NOMO-1 (cell line): ENCODE measurements around the gene THAP8.

Experiments used
- DNase-seq, 2 experiments: peaks; one replicate each; lab custom pipeline; 2025; ENCODE audit not compliant: unreplicated experiment in 2 of 2; lab: John Stamatoyannopoulos, UW

THAP8 gene

GRCh38 chr19:35995048-35995993 lies 58.8 kb downstream of the THAP8 start, which contains the start of gene SDHAF1:
SDHAF1 (plus strand) TSS chr19:35995188; CDS start chr19:35995275, 87 bp downstream.
- DNase-seq = peak; percentile 95 to 98

DNA sequence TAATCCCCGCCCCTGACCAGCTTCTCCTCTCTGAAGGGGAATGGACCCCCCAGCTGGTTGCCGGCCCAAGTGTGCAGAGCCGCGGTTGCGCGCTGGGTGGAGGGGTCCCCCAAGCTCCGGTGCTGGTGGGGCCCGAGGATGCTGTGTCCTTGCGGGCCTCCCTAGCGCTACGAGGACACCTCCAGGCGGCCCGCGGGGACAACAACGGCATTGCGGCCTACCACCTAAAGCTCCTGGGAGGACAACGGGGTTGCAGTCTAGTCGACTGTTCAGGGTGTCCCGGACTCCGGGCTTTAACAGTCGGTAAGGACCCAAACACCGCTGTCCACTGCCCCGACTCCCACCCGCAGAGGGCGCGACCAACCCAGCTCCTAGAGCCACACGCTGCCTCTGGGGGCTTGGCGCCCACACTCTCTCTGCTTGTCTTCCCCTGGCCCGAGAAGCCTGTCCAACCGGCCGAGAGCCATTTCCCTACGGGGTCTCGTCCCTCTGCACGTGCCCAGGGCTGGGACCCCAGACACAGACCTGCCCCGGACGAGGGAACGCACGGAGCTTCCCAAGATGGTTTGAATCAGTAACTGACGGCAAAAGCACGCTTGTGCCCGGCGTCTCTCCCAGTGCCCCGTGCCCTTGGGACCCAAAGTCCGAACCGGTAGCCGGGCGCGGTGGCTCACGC lies 60.0 kb downstream of the THAP8 start:
- no peak for DNase-seq

DNA sequence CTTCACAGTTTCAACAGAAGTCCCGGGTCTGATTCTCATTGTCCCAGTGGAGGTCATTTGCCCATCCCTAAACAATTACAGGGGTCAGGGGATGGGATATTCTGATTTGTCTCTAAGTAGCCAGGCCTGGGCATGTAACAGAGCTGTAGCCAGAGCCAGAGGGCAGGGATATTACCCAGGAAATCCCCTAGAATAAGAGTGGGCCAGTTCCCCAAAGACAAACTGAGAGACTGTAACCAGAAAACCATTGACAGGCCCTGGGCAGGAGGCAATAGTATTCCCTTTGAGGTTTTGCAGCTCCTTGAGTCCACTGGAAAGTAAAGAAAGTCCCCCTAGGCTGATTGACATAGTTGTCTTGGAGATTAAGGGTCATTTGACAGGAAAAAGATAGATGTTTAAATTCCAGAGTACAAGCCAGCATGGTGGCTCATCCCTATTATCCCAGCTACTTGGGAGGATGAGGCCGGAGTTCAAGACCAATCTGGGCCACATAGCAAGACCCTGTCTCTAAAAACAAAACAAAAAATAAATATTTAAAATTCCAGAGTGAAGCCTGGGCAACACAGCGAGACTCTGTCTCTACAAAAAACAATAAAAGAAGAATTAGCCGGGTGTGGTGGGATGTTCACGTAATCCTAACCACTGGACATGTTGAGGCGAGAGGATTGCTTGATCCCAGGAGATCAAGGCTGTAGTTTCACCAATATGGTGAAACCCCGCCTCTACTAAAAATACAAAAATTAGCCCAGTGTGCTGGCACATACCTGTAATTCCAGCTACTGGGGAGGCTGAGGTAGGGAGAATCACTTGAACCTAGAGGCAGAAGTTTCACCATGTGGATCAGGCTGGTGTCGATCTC lies 60.9 kb downstream of the THAP8 start:
- DNase-seq = no peak

DNA sequence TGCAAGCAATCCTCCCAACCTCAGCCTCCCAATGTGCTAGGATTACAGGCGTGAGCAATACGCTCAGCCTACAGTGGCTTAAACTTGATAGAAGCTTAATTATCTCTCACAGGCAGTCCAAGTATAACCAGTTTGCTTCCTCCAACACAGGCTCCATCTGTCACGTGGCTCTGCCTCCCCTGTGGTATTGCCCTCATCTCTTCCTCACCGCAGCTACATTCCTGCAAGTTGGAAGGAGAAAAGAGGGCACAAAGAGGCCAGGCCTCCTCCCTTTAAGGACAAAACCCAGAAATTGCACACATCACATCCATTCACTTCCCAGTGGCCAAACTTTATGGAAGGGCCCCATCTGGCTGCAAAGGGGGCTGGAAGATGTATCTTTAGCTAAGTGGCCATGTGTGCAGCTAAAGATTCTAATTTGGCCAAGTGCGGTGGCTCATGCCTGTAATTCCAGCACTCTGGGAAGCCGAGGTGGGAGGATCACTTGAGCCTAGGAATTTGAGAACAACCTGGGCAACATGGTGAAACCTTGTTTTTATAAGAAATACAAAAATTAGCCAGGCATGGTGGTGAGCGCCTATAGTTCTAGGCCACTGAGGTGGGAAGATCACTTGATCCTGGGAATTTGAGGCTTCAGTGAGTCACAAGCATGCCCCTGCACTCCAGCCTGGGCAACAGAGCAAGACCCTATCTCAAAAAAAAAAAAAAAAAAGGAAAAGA lies 62.2 kb downstream of the THAP8 start:
- no peak for DNase-seq

GRCh38 chr19:35990771-35991730 lies 63.0 kb downstream of the THAP8 start:
- DNase-seq = no peak

DNA sequence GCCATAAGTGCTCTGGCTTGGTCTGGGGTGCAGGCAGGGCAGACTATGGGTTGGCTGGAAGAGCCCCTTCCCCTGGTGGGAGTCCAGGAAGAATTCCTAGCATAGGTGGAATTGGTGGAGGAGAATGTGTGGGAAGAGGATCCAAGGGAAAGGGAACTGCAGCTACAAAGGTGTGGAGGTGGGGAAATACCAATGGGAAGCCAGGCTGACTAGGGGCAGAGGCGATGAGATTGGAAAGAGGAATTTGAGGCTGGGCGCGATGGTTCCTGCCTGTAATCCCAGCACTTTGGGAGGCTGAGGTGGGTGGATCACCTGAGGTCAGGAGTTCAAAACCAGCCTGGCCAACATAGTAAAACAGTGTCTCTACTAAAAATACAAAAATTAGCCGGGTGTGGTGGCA lies 63.9 kb downstream of the THAP8 start:
- DNase-seq = no peak

DNA sequence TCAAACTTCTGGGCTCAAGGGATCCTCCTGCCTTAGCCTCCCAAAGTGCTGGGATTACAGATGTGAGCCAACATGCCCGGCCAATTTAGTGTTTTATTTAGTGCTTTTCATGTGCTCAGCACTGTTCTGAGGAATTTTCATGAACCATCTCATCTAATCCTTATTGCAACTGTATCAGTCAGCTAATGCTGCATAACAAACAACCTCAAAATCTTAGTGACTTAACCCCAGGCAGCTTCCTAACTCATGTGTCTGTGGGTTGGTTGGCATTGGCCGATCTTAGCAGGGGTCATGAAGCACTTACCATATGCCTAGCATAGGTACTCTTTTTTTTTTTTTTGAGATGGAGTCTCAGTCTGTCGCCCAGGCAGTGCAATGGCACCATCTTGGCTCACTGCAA lies 65.3 kb downstream of the THAP8 start:
- no peak for DNase-seq

DNA sequence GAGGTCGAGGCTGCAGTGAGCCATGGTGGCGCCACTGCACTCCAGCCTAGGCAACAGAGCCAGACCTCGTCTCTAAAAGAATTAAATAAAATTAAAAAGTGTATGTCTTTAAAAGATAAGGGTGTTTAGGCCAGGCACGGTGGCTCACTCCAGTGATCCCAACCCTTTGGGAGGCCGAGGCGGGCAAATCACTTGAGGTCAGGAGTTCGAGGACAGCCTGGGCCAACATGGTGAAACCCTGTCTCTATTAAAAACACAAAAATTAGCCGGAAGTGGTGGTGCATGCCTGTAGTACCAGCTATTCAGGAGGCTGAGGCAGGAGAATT lies 66.6 kb downstream of the THAP8 start:
- no peak for DNase-seq

DNA sequence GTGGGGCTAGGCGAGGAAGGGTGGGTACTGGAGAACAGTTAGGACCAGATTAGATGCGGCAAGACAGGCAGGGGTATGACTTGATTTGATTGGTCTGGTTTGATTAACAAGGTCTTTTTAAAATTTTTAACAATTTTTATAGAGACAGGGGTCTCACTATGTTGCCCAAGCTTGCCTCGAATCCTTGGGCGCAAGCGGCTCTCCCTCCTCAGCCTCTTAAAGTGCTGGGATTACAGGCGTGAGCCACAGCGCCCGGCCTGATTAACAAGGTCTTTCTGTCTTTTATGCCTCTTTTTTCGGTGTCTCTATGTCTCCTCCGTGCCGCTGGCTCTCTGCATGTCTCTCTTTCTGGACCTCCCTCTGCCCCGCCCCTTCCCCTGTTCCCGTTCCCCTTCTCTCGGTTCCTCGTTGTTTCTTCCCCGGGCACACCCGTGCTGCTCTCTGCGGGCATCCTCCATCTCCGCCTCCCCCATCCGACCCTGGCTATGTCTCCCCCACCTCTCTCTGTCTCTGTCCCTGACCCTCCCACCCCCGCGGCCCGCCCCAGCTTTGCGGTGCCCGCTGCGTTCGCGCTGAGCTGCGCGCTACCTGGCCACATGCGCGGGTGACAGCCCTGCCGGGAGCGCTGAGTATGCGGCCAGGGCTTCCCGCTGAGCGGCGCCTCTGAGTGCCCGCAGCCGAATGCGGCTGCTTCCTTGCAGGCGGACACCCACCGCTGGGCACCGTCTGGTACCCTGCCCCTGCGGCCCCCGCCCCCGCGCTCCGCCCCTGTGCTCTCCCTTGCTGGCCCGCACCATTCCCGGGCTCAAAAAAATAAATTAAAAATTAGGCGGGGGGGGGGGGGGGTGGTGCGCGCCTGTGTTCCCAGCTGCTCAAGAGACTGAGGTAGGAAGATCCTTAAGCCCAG lies 67.2 kb downstream of the THAP8 start:
- DNase-seq = peak; percentile 57 to 70

GRCh38 chr19:35986111-35986510 lies 68.0 kb downstream of the THAP8 start:
- DNase-seq = no peak
